K562 (cell line): Measurements from ENCODE around the gene RUVBL1. TPM values are rescaled to one million over a fixed set of nuclear protein-coding genes. Genes with fewer than 3 reads are reported as not detected.

ENCODE experiments used
- ATF1 ChIP-seq, 2 experiments: fragments of 450-650 bp in 1 of 2; IDR thresholded peaks; 2 replicates each; pipeline ENCODE4 v1.6.1; 2016; ENCODE audit warnings: missing compliant biosample characterization in 1 of 2, missing genetic modification characterization in 1 of 2
- CHD1 ChIP-seq: fragments of 200-600 bp; sonication (generic); IDR thresholded peaks from one replicate; pipeline ENCODE4 v1.6.1; 2012; ENCODE audit warnings: mild to moderate bottlenecking, moderate library complexity, low read length, inconsistent platforms
- FOXJ2 ChIP-seq: fragments of 200-800 bp; sonication (Bioruptor generic); IDR thresholded peaks from 2 replicates; pipeline ENCODE4 v1.6.1; 2016; ENCODE audit warnings: missing genetic modification characterization, missing compliant biosample characterization
- GTF2B ChIP-seq: IDR thresholded peaks from 2 replicates; pipeline ENCODE4 v1.6.1; 2011; ENCODE audit not compliant: insufficient read length; ENCODE audit errors: extremely low read depth
- HNRNPLL ChIP-seq: fragments of 200-400 bp; formaldehyde crosslinking; IDR thresholded peaks from 2 replicates; pipeline ENCODE4 v1.6.1; 2017; ENCODE audit warnings: low read length, low read depth, mild to moderate bottlenecking; ENCODE audit not compliant: poor library complexity, severe bottlenecking
- RBM14 ChIP-seq: fragments of 200-400 bp; formaldehyde crosslinking; IDR thresholded peaks from 2 replicates; pipeline ENCODE4 v1.6.1; 2018; ENCODE audit warnings: low read depth, mild to moderate bottlenecking, low read length, moderate library complexity, borderline replicate concordance; ENCODE audit not compliant: insufficient read depth
- RBM34 ChIP-seq: fragments of 200-400 bp; formaldehyde crosslinking; IDR thresholded peaks from 2 replicates; pipeline ENCODE4 v1.6.1; 2018; ENCODE audit warnings: low read length, borderline replicate concordance; ENCODE audit not compliant: insufficient read depth
- SIN3A ChIP-seq, 2 experiments: fragments of 150-350 bp in 1 of 2; IDR thresholded peaks; 2 replicates each; pipeline ENCODE4 v1.6.1; 2011 to 2016; ENCODE audit warnings: borderline replicate concordance in 2 of 2, low read depth in 2 of 2, low read length in 2 of 2, mild to moderate bottlenecking in 2 of 2, moderate library complexity in 2 of 2; ENCODE audit not compliant: control insufficient read depth in 1 of 2
- SIRT6 ChIP-seq: IDR thresholded peaks from one replicate; pipeline ENCODE4 v1.6.1; 2012; ENCODE audit warnings: low read depth, mild to moderate bottlenecking, control low read depth, inconsistent platforms, low read length, moderate library complexity
- TEAD2 ChIP-seq: fragments of 450-650 bp; IDR thresholded peaks from 2 replicates; pipeline ENCODE4 v1.6.1; 2016; ENCODE audit warnings: missing genetic modification characterization, control low read depth, missing compliant biosample characterization
- ZC3H4 ChIP-seq: sonication (generic); formaldehyde crosslinking; IDR thresholded peaks from 2 replicates; pipeline ENCODE4 v1.9.0; 2021; ENCODE audit warnings: missing genetic modification reagents, borderline replicate concordance
- ZNF316 ChIP-seq: fragments of 450-650 bp; IDR thresholded peaks from 2 replicates; pipeline ENCODE4 v1.6.1; 2016
- ZNF561 ChIP-seq: fragments of 450-650 bp; formaldehyde crosslinking; conservative IDR thresholded peaks from 2 replicates; pipeline ENCODE4 v1.4.0; 2020; ENCODE audit warnings: mild to moderate bottlenecking, moderate library complexity
- polyA plus RNA-seq, 8 experiments: library from polyadenylated mRNA; depleted of rRNA in 4 of 8; stranded (reverse) in 5 of 8; unstranded in 3 of 8; fragments of >200 nt; fragmentation: Nextera tagmentation in 2 of 8; fragmentation: Illumina TruSeq in 1 of 8; extraction: Ambion mirVana in 2 of 8; extraction: Trizol in 1 of 8; gene quantifications; 2 replicates each; pipeline versions ENCODE4 v1.2.1 to v1.2.3, GENCODE V29; 2011 to 2014; ENCODE audit warnings: inconsistent platforms in 1 of 8, missing spikeins in 1 of 8
- total RNA-seq, 7 experiments: library from RNA; depleted of rRNA in 6 of 7; stranded (reverse); fragments of >200 nt in 6 of 7; fragmentation: Illumina TruSeq in 2 of 7; extraction: Trizol in 2 of 7; gene quantifications; 2 replicates each; pipeline versions ENCODE4 v1.2.1 to v1.2.3, GENCODE V29; 2011 to 2021; ENCODE audit warnings: low replicate concordance in 1 of 7
- TF ChIP-seq, protein P1 (sequence below): fragments of 450-650 bp; IDR thresholded peaks from 2 replicates; pipeline ENCODE4 v1.6.1; 2018; ENCODE audit warnings: mild to moderate bottlenecking, low read depth; ENCODE audit not compliant: partially characterized antibody
- TF ChIP-seq, protein P2 (sequence below): fragments of 450-650 bp; IDR thresholded peaks from 2 replicates; pipeline ENCODE4 v1.6.1; 2016; ENCODE audit warnings: borderline replicate concordance

RUVBL1 gene
- total and polyA plus RNA-seq, 9 of the 15 experiments (the other 6 are each of a cell fraction or from before 2014, with no cell fraction given) = 20.7 to 147 (median 113) TPM

DNA sequence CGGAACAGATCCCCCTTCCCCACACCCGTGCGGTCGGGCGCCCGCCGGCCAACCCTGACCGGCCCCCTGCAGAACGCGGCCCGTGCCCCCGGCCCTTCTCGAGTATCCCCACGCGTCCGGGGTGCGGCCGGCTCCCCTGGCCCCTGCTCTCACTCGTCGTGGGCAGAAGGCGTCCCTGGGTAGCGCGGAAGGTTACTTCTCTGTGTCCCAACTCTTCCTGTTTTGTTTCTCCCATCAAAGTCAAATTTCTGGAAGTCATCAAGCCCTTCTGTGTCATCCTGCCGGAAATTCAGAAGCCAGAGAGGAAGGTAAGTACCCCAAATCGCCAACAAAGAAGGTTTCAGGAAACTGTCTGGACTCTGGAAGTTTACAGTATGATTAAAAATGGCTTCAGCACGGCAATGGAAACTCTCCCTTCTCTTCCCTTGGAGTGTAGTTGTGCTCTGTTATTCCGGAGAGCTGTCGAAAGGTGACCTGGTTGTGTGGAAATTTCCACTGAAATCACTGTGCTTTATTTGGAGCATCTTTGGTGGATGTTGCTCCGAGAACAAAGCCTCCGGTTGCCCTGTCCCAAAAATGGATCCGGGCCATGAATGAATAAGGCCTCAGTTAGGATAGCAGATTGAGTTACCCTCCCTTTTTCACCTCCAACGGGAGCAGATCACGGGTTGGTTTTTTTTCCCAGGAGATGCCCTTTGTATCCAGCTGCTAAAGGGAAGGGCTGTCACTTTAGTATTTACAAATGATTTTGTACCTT is 70.8 kb downstream of the RUVBL1 start (continued):
- peak in 1 of 2 experiments; percentile 39; a peak in 1 of 4 replicates for TF ChIP-seq SIN3A (IDR thresholded peaks at IDR 0.05; ENCODE audit: borderline replicate concordance in 2 of 2, control insufficient read depth in 1 of 2, low read depth in 2 of 2, low read length in 2 of 2)
- peak; percentile 9 for TF ChIP-seq HNRNPLL
- TF ChIP-seq SIRT6 = no peak
- no peak for TF ChIP-seq GTF2B
- peak; percentile 24 for TF ChIP-seq CHD1
- TF ChIP-seq FOXJ2 (tag) = 0 out of 2 replicates have a peak, but pooled peaks have one; percentile 26
- no peak for TF ChIP-seq RBM14
- TF ChIP-seq, protein P1, sequence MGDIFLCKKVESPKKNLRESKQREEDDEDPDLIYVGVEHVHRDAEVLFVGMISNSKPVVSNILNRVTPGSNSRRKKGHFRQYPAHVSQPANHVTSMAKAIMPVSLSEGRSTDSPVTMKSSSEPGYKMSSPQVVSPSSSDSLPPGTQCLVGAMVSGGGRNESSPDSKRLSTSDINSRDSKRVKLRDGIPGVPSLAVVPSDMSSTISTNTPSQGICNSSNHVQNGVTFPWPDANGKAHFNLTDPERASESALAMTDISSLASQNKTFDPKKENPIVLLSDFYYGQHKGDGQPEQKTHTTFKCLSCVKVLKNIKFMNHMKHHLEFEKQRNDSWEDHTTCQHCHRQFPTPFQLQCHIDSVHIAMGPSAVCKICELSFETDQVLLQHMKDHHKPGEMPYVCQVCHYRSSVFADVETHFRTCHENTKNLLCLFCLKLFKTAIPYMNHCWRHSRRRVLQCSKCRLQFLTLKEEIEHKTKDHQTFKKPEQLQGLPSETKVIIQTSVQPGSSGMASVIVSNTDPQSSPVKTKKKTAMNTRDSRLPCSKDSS = no peak
- TF ChIP-seq, protein P2, sequence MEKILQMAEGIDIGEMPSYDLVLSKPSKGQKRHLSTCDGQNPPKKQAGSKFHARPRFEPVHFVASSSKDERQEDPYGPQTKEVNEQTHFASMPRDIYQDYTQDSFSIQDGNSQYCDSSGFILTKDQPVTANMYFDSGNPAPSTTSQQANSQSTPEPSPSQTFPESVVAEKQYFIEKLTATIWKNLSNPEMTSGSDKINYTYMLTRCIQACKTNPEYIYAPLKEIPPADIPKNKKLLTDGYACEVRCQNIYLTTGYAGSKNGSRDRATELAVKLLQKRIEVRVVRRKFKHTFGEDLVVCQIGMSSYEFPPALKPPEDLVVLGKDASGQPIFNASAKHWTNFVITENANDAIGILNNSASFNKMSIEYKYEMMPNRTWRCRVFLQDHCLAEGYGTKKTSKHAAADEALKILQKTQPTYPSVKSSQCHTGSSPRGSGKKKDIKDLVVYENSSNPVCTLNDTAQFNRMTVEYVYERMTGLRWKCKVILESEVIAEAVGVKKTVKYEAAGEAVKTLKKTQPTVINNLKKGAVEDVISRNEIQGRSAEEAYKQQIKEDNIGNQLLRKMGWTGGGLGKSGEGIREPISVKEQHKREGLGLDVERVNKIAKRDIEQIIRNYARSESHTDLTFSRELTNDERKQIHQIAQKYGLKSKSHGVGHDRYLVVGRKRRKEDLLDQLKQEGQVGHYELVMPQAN = peak; percentile 35; the same call in 1 of the 2 replicates
- no peak for TF ChIP-seq RBM34
- no peak for TF ChIP-seq ATF1 (CRISPR knock-in tag; IDR thresholded peaks at IDR 0.05)
- TF ChIP-seq ATF1 (tag; IDR thresholded peaks at IDR 0.05) = peak; percentile 2; the same call in 1 of the 2 replicates
- TF ChIP-seq ZNF561 (CRISPR knock-in tag) = no peak
- TF ChIP-seq ZNF316 = peak; percentile 31; the same call in 1 of the 2 replicates
- TF ChIP-seq ZC3H4 (CRISPR knock-in tag) = peak; percentile 55; the same call in 1 of the 2 replicates
- TF ChIP-seq TEAD2 = no peak
